NCI-H226 (cell line): ENCODE results near the gene ACSL4.
"Not testable (repeated sequence)": the region's sequence is repeated elsewhere in the genome, so short reads cannot be mapped to it uniquely, and the experiment has no call there.

ENCODE experiments used
- DNase-seq: peaks from one replicate; pipeline ENCODE4 v3.0.0-alpha.2; 2015

ACSL4 gene

GRCh38 chrX:109724971-109725370 lies 8.1 kb downstream of the ACSL4 start:
- DNase-seq: not testable (repeated sequence)

GRCh38 chrX:109720947-109721346 lies 12.1 kb downstream of the ACSL4 start:
- no peak for DNase-seq

- DNase-seq: no peak
Observed at GRCh38 chrX:109719264-109719663, 13.8 kb downstream of the ACSL4 start.

GRCh38 chrX:109716431-109717028 lies 16.5 kb downstream of the ACSL4 start:
- no peak for DNase-seq

- DNase-seq: peak; percentile 38
Observed at GRCh38 chrX:109714340-109714958, 18.6 kb downstream of the ACSL4 start.

GRCh38 chrX:109710181-109710580 lies 22.9 kb downstream of the ACSL4 start:
- no peak for DNase-seq

- DNase-seq: peak; percentile 54
Observed at GRCh38 chrX:109709129-109709631, 23.9 kb downstream of the ACSL4 start.

- DNase-seq: no peak
Observed at GRCh38 chrX:109707720-109708119, 25.3 kb downstream of the ACSL4 start.

- DNase-seq: no peak
Observed at GRCh38 chrX:109707319-109707718, 25.7 kb downstream of the ACSL4 start.

GRCh38 chrX:109704563-109704962 lies 28.5 kb downstream of the ACSL4 start:
- no peak for DNase-seq

GRCh38 chrX:109697855-109698254 lies 35.2 kb downstream of the ACSL4 start:
- no peak for DNase-seq

GRCh38 chrX:109696146-109696740 lies 36.8 kb downstream of the ACSL4 start:
- no peak for DNase-seq

GRCh38 chrX:109695637-109696036 lies 37.4 kb downstream of the ACSL4 start:
- no peak for DNase-seq

- DNase-seq: no peak
Observed at GRCh38 chrX:109691752-109692151, 41.3 kb downstream of the ACSL4 start.

- DNase-seq: no peak
Observed at GRCh38 chrX:109691277-109691676, 41.8 kb downstream of the ACSL4 start.

- no peak for DNase-seq
Observed at GRCh38 chrX:109687903-109688302, 45.2 kb downstream of the ACSL4 start.

GRCh38 chrX:109685656-109686078 lies 47.4 kb downstream of the ACSL4 start:
- DNase-seq: no peak

- peak; percentile 2 for DNase-seq
Observed at GRCh38 chrX:109684136-109684535, 48.9 kb downstream of the ACSL4 start.

GRCh38 chrX:109681475-109682081 lies 51.5 kb downstream of the ACSL4 start:
- no peak for DNase-seq

GRCh38 chrX:109679820-109680219 lies 53.2 kb downstream of the ACSL4 start:
- no peak for DNase-seq

- DNase-seq: no peak
Observed at GRCh38 chrX:109672239-109672638, 60.8 kb downstream of the ACSL4 start.

GRCh38 chrX:109671170-109671569 lies 61.9 kb downstream of the ACSL4 start:
- not testable (repeated sequence) for DNase-seq

- DNase-seq: no peak
Observed at GRCh38 chrX:109667986-109668385, 65.1 kb downstream of the ACSL4 start.
